HL-60 (cell line): ENCODE results near the gene GABBR2.

Source experiments
- CTCF ChIP-seq: IDR thresholded peaks from one replicate; pipeline ENCODE4 v1.5.1; 2011; ENCODE audit warnings: low read length, control low read depth, inconsistent platforms; ENCODE audit not compliant: insufficient read depth
- GABPA ChIP-seq: IDR thresholded peaks from 2 replicates; pipeline ENCODE4 v1.6.1; 2012; ENCODE audit warnings: low read depth
- POLR2AphosphoS5 ChIP-seq: IDR thresholded peaks from 2 replicates; pipeline ENCODE4 v1.6.1; 2012; ENCODE audit warnings: low read depth
- REST ChIP-seq: IDR thresholded peaks from 2 replicates; pipeline ENCODE4 v1.6.1; 2012; ENCODE audit warnings: low read depth; ENCODE audit not compliant: insufficient replicate concordance

GRCh38 chr9:98255061-98255577 is 453.6 kb downstream of the GABBR2 start:
- TF ChIP-seq CTCF (no peak), POLR2AphosphoS5 (no peak), REST (no peak), GABPA (no peak)
